Hepatocyte (in vitro differentiated cells): ENCODE measurements around the gene SPTSSA.

Experiments
- EZH2 ChIP-seq: fragments of 200-600 bp; sonication (generic); IDR thresholded peaks from 2 replicates; pipeline ENCODE4 v1.6.1; 2016; ENCODE audit warnings: antibody characterized with exemption, mild to moderate bottlenecking, borderline replicate concordance
- TF ChIP-seq, protein P1 (sequence below): fragments of 200-600 bp; sonication (generic); IDR thresholded peaks from 2 replicates; pipeline ENCODE4 v1.5.1; 2016; ENCODE audit warnings: antibody characterized with exemption, mild to moderate bottlenecking; ENCODE audit not compliant: poor library complexity

DNA sequence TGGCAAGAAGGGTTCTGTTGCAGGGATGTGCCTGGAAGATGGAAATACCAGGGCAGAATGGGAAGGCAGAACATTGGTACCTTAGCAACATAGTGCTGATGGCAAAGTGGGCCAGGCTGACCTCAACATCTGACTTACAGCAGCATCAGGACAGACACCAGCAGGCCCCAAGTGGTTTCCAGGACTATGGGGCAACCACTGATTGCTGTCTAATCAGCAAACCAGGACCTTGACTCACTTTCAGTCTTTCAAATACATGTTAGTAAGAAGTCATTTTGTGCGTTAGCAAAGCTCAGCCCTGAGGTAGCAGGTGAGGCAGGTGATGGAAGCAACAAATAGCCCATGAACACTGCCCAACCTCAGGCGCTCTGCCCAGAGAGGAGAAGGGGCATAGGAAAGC lies 4.7 kb upstream of the SPTSSA start:
- TF ChIP-seq, protein P1, sequence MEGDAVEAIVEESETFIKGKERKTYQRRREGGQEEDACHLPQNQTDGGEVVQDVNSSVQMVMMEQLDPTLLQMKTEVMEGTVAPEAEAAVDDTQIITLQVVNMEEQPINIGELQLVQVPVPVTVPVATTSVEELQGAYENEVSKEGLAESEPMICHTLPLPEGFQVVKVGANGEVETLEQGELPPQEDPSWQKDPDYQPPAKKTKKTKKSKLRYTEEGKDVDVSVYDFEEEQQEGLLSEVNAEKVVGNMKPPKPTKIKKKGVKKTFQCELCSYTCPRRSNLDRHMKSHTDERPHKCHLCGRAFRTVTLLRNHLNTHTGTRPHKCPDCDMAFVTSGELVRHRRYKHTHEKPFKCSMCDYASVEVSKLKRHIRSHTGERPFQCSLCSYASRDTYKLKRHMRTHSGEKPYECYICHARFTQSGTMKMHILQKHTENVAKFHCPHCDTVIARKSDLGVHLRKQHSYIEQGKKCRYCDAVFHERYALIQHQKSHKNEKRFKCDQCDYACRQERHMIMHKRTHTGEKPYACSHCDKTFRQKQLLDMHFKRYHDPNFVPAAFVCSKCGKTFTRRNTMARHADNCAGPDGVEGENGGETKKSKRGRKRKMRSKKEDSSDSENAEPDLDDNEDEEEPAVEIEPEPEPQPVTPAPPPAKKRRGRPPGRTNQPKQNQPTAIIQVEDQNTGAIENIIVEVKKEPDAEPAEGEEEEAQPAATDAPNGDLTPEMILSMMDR = no peak
- TF ChIP-seq EZH2 = no peak
